Vagina (tissue), 2 donors: ENCODE results near the gene CYP4F2. TPM values are rescaled to one million over a fixed set of nuclear protein-coding genes. Genes with fewer than 3 reads are reported as not detected.
"Not testable (repeated sequence)": the region's sequence is repeated elsewhere in the genome, so short reads cannot be mapped to it uniquely, and the experiment has no call there.

Experiments
- DNase-seq, 2 donors: peaks; one replicate each; pipeline ENCODE4 v3.0.0-alpha.2; 2017; ENCODE audit errors: extremely low spot score in 2 of 2
- H3K27ac ChIP-seq: fragments of 200-600 bp; sonication (generic); one replicate; pipeline ENCODE4 v1.5.1; 2019
- H3K27me3 ChIP-seq: fragments of 200-600 bp; sonication (generic); one replicate; pipeline ENCODE4 v1.5.1; 2019
- H3K36me3 ChIP-seq, 2 donors: fragments of 200-600 bp; sonication (generic); one replicate each; pipeline ENCODE4 v1.5.1; 2017 to 2019
- H3K4me1 ChIP-seq: fragments of 200-600 bp; sonication (generic); one replicate; pipeline ENCODE4 v1.5.1; 2019
- H3K4me3 ChIP-seq, 2 donors: fragments of 200-600 bp; sonication (generic); 1 replicate in 1 of 2; 2 replicates in 1 of 2; pipeline ENCODE4 v1.5.1; 2016 to 2019
- H3K9me3 ChIP-seq: fragments of 200-600 bp; sonication (generic); one replicate; pipeline ENCODE4 v1.5.1; 2019
- CTCF ChIP-seq, 3 experiments: fragments of 450-650 bp in 2 of 3; fragments of 200-600 bp in 1 of 3; sonication (generic) in 1 of 3; IDR thresholded peaks; one replicate each; pipeline ENCODE4 v1.5.1; 2017 to 2019; ENCODE audit warnings: antibody characterized with exemption in 3 of 3, mild to moderate bottlenecking in 2 of 3, moderate library complexity in 2 of 3
- POLR2A ChIP-seq, 2 donors: fragments of 450-650 bp; IDR thresholded peaks; one replicate each; pipeline ENCODE4 v1.6.1; 2017; ENCODE audit warnings: antibody characterized with exemption in 2 of 2, mild to moderate bottlenecking in 2 of 2, moderate library complexity in 2 of 2
- POLR2AphosphoS5 ChIP-seq, 2 donors: sonication (generic); formaldehyde crosslinking; IDR thresholded peaks; one replicate each; pipeline ENCODE4 v1.9.0; 2017; ENCODE audit warnings: antibody characterized with exemption in 2 of 2, mild to moderate bottlenecking in 2 of 2, low read depth in 1 of 2; ENCODE audit not compliant: insufficient read depth in 1 of 2
- intact Hi-C: fragments of 100-400 bp; cut with DNase I; formaldehyde crosslinking; loops from one replicate; pipeline ENCODE4 v1.15.1; 2023
- total RNA-seq: library from RNA; depleted of rRNA; stranded (reverse); fragments of >200 nt; gene quantifications from one replicate; pipeline ENCODE4 v1.2.3, GENCODE V29; 2016

Gene CYP4F2
- total RNA-seq, 1 donor from 2014 or later = 6.9 TPM

- Histone ChIP-seq H3K9me3 (no peaks in the 10 kb centered on the region), H3K27ac (no peak overlapping the region), H3K4me3 (no peak overlapping the region), H3K4me1 (no peaks in the 10 kb centered on the region), H3K36me3 (no peaks in the 10 kb centered on the region), H3K27me3 (no peaks in the 10 kb centered on the region)
- no peak for DNase-seq
- TF ChIP-seq POLR2A (IDR thresholded peaks at IDR 0.05) (no peak), CTCF (IDR thresholded peaks at IDR 0.05) (no peak), POLR2AphosphoS5 (IDR thresholded peaks at IDR 0.05; ENCODE audit: insufficient read depth in 1 of 2, low read depth in 1 of 2) (no peak)
- intact Hi-C loops = no loop called here
Measured at GRCh38 chr19:15859187-15859586, 38.7 kb downstream of the CYP4F2 start.

GRCh38 chr19:15850385-15850784 lies 47.5 kb downstream of the CYP4F2 start:
- intact Hi-C loops = no loop called here
- Histone ChIP-seq H3K27ac (no peak overlapping the region), H3K27me3 (no peaks in the 10 kb centered on the region), H3K4me1 (no peaks in the 10 kb centered on the region), H3K9me3 (no peaks in the 10 kb centered on the region), H3K36me3 (no peaks in the 10 kb centered on the region), H3K4me3 (no peak overlapping the region)
- DNase-seq = no peak
- no peak for TF ChIP-seq CTCF (IDR thresholded peaks at IDR 0.05)

GRCh38 chr19:15846923-15847322 lies 51.0 kb downstream of the CYP4F2 start:
- no peaks in the 10 kb centered on the region for H3K4me1 ChIP-seq
- no peaks in the 10 kb centered on the region for H3K9me3 ChIP-seq
- H3K27ac ChIP-seq = no peak overlapping the region
- intact Hi-C loops = no loop called here
- H3K36me3 ChIP-seq = no peaks in the 10 kb centered on the region
- DNase-seq = no peak
- H3K4me3 ChIP-seq = no peak overlapping the region
- TF ChIP-seq CTCF (IDR thresholded peaks at IDR 0.05) = no peak
- TF ChIP-seq POLR2A (IDR thresholded peaks at IDR 0.05) = no peak
- no peak for TF ChIP-seq POLR2AphosphoS5 (IDR thresholded peaks at IDR 0.05; ENCODE audit: insufficient read depth in 1 of 2, low read depth in 1 of 2)
- no peaks in the 10 kb centered on the region for H3K27me3 ChIP-seq

- H3K4me3 ChIP-seq, H3K4me1 ChIP-seq, H3K9me3 ChIP-seq, H3K27ac ChIP-seq, DNase-seq, intact Hi-C loops, H3K27me3 ChIP-seq, H3K36me3 ChIP-seq: not testable (repeated sequence)
Measured at GRCh38 chr19:15843894-15844222, 54.0 kb downstream of the CYP4F2 start.

- H3K4me3 ChIP-seq = no peak overlapping the region
- no peak overlapping the region for H3K27ac ChIP-seq
- TF ChIP-seq POLR2A (IDR thresholded peaks at IDR 0.05) (no peak), CTCF (IDR thresholded peaks at IDR 0.05) (no peak), POLR2AphosphoS5 (IDR thresholded peaks at IDR 0.05; ENCODE audit: insufficient read depth in 1 of 2, low read depth in 1 of 2) (no peak)
- H3K9me3 ChIP-seq = no peaks in the 10 kb centered on the region
- intact Hi-C loops = no loop called here
- no peaks in the 10 kb centered on the region for H3K4me1 ChIP-seq
- no peak for DNase-seq
- H3K27me3 ChIP-seq = no peaks in the 10 kb centered on the region
- no peaks in the 10 kb centered on the region for H3K36me3 ChIP-seq
Measured at GRCh38 chr19:15843203-15843893, 54.5 kb downstream of the CYP4F2 start.
